ENCODE results near the gene MYO15A. TPM values are rescaled to one million over a fixed set of nuclear protein-coding genes. Genes with fewer than 3 reads are reported as not detected.

MYO15A gene
- total RNA-seq, 4 donors from 2014 or later, result 2.3 to 7.5 (median 2.9) TPM

DNA sequence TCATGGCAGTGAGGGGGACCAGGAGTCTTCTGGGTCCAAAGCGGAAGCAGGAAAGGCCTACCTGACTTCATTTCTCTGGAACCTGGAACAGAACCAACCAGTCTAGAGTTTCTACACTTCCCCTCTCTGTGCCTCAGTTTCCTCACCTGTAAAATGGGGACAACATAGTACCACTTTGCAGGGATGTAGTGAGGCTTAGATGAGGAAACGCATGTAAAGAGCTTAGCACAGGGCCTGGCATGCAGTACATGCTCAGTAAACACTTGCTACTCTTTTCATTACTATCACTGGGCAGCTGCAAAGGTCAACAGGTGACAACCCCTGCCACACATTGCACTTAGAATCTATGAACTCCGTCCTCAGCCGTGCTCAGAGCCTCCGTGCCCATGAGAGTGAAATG, 24.2 kb downstream of the MYO15A start:
- H3K4me1 ChIP-seq, result no peaks in the 10 kb centered on the region
- no peaks in the 10 kb centered on the region for H3K9me3 ChIP-seq
- WGBS, 2 donors, result 88% methylated on average over 5 of the region's 5 CpGs
- no peak overlapping the region for H3K27ac ChIP-seq
- H3K36me3 ChIP-seq, result no peaks in the 10 kb centered on the region
- DNase-seq (ENCODE audit: low spot score in 2 of 2), result no peak
- H3K4me3 ChIP-seq, result no peak overlapping the region
- no peak for TF ChIP-seq EP300 (IDR thresholded peaks at IDR 0.05)
- TF ChIP-seq, protein P1, sequence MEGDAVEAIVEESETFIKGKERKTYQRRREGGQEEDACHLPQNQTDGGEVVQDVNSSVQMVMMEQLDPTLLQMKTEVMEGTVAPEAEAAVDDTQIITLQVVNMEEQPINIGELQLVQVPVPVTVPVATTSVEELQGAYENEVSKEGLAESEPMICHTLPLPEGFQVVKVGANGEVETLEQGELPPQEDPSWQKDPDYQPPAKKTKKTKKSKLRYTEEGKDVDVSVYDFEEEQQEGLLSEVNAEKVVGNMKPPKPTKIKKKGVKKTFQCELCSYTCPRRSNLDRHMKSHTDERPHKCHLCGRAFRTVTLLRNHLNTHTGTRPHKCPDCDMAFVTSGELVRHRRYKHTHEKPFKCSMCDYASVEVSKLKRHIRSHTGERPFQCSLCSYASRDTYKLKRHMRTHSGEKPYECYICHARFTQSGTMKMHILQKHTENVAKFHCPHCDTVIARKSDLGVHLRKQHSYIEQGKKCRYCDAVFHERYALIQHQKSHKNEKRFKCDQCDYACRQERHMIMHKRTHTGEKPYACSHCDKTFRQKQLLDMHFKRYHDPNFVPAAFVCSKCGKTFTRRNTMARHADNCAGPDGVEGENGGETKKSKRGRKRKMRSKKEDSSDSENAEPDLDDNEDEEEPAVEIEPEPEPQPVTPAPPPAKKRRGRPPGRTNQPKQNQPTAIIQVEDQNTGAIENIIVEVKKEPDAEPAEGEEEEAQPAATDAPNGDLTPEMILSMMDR (IDR thresholded peaks at IDR 0.05), result no peak
- no peak for TF ChIP-seq POLR2A (IDR thresholded peaks at IDR 0.05)
- no peaks in the 10 kb centered on the region for H3K27me3 ChIP-seq

DNA sequence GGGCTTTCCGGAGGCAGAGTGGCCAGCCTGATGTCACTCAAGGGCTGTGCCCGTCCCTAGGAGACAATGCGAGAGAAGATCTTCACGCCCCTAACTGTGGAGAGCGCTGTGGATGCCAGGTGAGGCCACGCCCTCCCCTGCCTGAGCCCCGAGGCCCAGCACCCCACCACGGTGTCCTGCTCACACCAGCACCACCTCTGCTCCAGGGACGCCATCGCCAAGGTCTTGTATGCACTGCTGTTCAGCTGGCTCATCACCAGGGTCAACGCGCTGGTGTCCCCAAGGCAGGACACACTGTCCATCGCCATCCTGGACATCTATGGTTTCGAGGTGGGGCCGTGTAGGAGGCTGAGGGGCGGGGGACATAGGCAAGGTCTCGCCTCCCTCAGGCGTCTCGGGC, 27.8 kb downstream of the MYO15A start:
- TF ChIP-seq EP300 (IDR thresholded peaks at IDR 0.05), result no peak
- TF ChIP-seq, protein P1 (IDR thresholded peaks at IDR 0.05), result no peak
- peaks cover 0 to 18% (median 0%) of the 10 kb centered on the region in 4 donors for H3K4me1 ChIP-seq
- H3K36me3 ChIP-seq, result no peaks in the 10 kb centered on the region
- no peak overlapping the region for H3K27ac ChIP-seq
- H3K9me3 ChIP-seq, result no peaks in the 10 kb centered on the region
- DNase-seq (ENCODE audit: low spot score in 2 of 2), result no peak
- WGBS, 2 donors, result 79 to 80% methylated on average over 17 to 19 of the region's 19 CpGs
- H3K4me3 ChIP-seq, result no peak overlapping the region
- H3K27me3 ChIP-seq, result no peaks in the 10 kb centered on the region

DNA sequence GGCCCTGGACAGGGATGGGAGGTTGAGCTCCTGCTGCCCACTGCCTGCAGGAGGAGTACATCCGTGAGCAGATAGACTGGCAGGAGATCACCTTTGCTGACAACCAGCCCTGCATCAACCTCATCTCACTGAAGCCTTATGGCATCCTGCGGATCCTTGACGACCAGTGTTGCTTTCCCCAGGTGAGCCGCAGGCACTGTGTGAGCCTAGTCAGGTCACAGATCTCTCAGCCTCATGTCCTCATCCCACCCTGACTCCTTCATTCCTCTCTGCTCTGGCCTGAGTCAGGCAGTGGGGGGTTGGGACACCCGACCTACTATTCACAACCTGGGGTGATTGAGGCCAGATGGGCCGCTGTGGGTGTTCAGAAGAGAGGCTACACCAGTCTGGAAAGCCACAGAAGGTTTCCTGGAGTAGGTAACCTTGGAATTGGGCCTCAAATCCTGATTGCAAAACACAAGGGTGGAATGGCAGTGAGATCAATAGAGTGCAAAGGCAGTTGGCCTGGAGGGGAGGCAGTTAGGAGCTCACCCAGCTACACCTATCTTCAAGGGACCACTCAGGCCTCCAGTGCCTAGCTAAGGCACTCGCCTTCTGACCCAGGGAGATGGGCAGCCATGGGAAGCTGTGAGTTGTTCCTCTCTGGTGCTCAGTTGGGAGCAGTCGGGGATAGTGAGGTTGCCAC, 29.7 kb downstream of the MYO15A start:
- 81 to 83% methylated on average over 7 to 8 of the region's 8 CpGs for WGBS, 2 donors
- H3K4me1 ChIP-seq, result peaks cover 0 to 20% (median 0%) of the 10 kb centered on the region in 4 donors
- H3K4me3 ChIP-seq, result no peak overlapping the region
- no peaks in the 10 kb centered on the region for H3K27me3 ChIP-seq
- no peaks in the 10 kb centered on the region for H3K36me3 ChIP-seq
- no peak overlapping the region for H3K27ac ChIP-seq
- no peak for DNase-seq (ENCODE audit: low spot score in 2 of 2)
- TF ChIP-seq, protein P1 (IDR thresholded peaks at IDR 0.05), result no peak
- TF ChIP-seq POLR2A (IDR thresholded peaks at IDR 0.05), result no peak
- TF ChIP-seq EP300 (IDR thresholded peaks at IDR 0.05), result no peak
- no peaks in the 10 kb centered on the region for H3K9me3 ChIP-seq

DNA sequence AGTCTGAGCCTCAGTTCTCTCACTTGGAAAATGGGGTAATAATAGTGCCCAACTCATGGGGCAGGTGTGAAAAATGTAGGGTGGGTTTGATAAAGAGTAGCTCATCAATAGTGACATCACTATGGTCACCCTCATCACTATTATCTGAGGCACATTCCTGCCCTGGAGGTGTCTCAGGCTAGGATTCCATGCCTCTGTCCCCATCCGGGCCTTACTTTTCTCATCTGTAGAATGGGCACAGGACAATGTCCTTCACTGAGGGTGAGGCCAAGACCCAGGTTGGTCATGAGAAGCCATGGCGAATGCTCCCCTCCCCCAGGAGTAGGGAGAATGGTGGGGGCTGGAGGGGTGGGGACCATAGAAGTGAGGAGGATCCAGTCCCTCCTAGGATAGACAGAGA, 30.5 kb downstream of the MYO15A start:
- Histone ChIP-seq H3K36me3 (no peaks in the 10 kb centered on the region), H3K27ac (no peak overlapping the region), H3K9me3 (no peaks in the 10 kb centered on the region), H3K27me3 (no peaks in the 10 kb centered on the region), H3K4me1 (peaks cover 0 to 20% (median 0%) of the 10 kb centered on the region in 4 donors), H3K4me3 (no peak overlapping the region)
- 71 to 83% methylated on average over 2 of the region's 2 CpGs for WGBS, 2 donors
- TF ChIP-seq EP300 (IDR thresholded peaks at IDR 0.05), result no peak
- TF ChIP-seq, protein P1 (IDR thresholded peaks at IDR 0.05), result no peak
- no peak for TF ChIP-seq POLR2A (IDR thresholded peaks at IDR 0.05)
- no peak for DNase-seq (ENCODE audit: low spot score in 2 of 2)

DNA sequence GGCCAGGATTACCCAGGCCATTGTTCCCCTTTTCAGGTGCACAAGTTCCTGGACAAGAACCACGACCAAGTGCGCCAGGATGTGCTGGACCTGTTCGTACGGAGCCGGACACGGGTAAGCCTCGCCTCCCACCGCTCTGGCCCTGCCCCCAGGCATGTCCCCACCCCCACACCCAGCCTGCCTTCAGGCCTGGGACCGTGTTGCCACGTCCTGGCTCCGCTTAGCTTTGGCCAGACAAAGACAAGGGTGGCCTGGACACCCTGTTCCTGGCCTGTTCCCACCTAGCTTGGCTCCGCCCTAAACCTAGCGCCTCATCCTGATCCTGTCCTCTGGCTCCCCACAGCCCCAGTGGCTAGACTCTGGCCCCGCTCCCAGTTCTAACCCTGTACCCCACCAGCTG, 30.9 kb downstream of the MYO15A start:
- Histone ChIP-seq H3K4me3 (no peak overlapping the region), H3K4me1 (peaks cover 0 to 20% (median 0%) of the 10 kb centered on the region in 4 donors), H3K27ac (no peak overlapping the region), H3K9me3 (no peaks in the 10 kb centered on the region), H3K27me3 (no peaks in the 10 kb centered on the region), H3K36me3 (no peaks in the 10 kb centered on the region)
- TF ChIP-seq EP300 (IDR thresholded peaks at IDR 0.05) (no peak), POLR2A (IDR thresholded peaks at IDR 0.05) (no peak)
- TF ChIP-seq, protein P1 (IDR thresholded peaks at IDR 0.05), result no peak
- no peak for DNase-seq (ENCODE audit: low spot score in 2 of 2)
- WGBS, 2 donors, result 75 to 76% methylated on average over 14 of the region's 14 CpGs
